ENCODE data around the gene PRDM15.

- TF ChIP-seq CTCF (IDR thresholded peaks at IDR 0.05) (no peak), POLR2A (IDR thresholded peaks at IDR 0.05) (no peak), POLR2AphosphoS5 (IDR thresholded peaks at IDR 0.05) (no peak), EP300 (IDR thresholded peaks at IDR 0.05) (no peak)
Measured at GRCh38 chr21:41877901-41878830, 978 bp downstream of the PRDM15 start.

Measured in suprapubic skin (tissue), 4 donors.